ENCODE data around the gene VIPAS39. TPM values are rescaled to one million over a fixed set of nuclear protein-coding genes. Genes with fewer than 3 reads are reported as not detected.
A peak's percentile ranks its signal among the peaks of the same experiment; 100 is the strongest.

VIPAS39 gene
- total RNA-seq, 1 donor from 2014 or later: 15.3 TPM

DNA sequence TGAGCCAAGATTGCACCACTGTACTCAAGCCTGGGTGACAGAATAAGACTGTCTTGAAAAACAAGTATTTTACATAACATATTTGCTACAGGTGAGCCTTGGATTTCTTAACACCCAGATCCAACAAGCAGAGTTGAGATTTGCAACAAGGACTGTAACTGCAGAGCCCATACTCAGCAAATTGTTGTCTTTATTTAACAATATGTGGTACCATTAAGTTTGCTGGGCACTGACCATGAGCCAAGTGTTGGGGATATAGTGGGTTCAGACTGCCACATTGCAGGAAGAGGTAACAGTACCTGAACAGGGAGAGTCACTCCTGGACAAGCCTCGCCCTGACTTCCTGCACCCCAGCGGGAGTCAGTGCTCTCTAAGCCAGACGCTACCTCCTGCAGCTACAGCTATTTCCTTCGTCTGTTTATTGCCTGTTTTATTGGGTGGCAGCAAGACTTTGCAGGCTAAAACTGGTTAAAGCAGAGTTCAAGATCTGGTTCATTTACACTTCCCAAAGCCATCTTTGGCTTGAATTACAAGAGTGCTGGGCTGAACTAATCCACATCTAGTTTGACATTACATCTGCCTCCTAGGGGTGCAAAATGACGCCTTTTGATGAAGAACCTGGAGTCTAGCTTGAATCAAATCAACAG is 12.9 kb upstream of the VIPAS39 start:
- ChIA-PET CTCF (no interaction called here), POLR2A (no interaction called here)
- no peak for DNase-seq
- Mint-ChIP-seq H3K9me3 (no peaks in the 10 kb centered on the region), H3K27me3 (no peaks in the 10 kb centered on the region), H3K27ac (no peak overlapping the region), H3K36me3 (ENCODE audit: low read depth) (peaks cover 41% of the 10 kb centered on the region), H3K4me1 (no peaks in the 10 kb centered on the region), H3K4me3 (no peak overlapping the region)
- intact Hi-C loops (cut with micrococcal nuclease): no loop called here
- ATAC-seq (ENCODE audit: low read depth): no peak
- TF ChIP-seq, protein P1, sequence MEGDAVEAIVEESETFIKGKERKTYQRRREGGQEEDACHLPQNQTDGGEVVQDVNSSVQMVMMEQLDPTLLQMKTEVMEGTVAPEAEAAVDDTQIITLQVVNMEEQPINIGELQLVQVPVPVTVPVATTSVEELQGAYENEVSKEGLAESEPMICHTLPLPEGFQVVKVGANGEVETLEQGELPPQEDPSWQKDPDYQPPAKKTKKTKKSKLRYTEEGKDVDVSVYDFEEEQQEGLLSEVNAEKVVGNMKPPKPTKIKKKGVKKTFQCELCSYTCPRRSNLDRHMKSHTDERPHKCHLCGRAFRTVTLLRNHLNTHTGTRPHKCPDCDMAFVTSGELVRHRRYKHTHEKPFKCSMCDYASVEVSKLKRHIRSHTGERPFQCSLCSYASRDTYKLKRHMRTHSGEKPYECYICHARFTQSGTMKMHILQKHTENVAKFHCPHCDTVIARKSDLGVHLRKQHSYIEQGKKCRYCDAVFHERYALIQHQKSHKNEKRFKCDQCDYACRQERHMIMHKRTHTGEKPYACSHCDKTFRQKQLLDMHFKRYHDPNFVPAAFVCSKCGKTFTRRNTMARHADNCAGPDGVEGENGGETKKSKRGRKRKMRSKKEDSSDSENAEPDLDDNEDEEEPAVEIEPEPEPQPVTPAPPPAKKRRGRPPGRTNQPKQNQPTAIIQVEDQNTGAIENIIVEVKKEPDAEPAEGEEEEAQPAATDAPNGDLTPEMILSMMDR (IDR thresholded peaks at IDR 0.05): no peak

DNA sequence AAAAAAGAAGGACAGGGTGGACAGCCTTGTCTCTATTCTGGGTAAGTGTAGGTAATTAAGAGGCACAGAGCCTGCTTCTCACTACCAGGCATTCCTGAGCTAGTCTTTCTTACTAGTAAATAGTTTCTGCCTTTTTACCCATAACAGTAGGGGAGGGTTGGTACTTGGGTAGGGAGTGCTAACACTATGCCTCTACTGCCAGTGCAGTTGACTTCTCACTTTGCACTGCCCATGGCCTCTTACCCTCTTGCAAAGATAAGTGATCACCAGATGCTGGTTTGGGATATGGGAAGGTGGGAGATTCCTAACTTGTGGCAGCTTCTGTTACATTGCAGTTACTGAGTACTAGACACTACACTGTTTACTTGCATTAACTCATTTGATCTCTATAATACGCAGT is 12.1 kb upstream of the VIPAS39 start:
- Mint-ChIP-seq H3K4me3 (no peak overlapping the region), H3K9me3 (no peaks in the 10 kb centered on the region), H3K27ac (no peak overlapping the region), H3K27me3 (no peaks in the 10 kb centered on the region), H3K4me1 (no peaks in the 10 kb centered on the region), H3K36me3 (ENCODE audit: low read depth) (peaks cover 49% of the 10 kb centered on the region)
- ATAC-seq (ENCODE audit: low read depth) (no peak), DNase-seq (no peak)
- TF ChIP-seq, protein P1 (IDR thresholded peaks at IDR 0.05): no peak
- ChIA-PET POLR2A (interaction anchor here (0.6 kb wide), 1 partner anchor 73 kb away, joined by 4 read pairs; no protein-coding TSS in a partner anchor), CTCF (no interaction called here)
- intact Hi-C loops (cut with micrococcal nuclease): no loop called here

DNA sequence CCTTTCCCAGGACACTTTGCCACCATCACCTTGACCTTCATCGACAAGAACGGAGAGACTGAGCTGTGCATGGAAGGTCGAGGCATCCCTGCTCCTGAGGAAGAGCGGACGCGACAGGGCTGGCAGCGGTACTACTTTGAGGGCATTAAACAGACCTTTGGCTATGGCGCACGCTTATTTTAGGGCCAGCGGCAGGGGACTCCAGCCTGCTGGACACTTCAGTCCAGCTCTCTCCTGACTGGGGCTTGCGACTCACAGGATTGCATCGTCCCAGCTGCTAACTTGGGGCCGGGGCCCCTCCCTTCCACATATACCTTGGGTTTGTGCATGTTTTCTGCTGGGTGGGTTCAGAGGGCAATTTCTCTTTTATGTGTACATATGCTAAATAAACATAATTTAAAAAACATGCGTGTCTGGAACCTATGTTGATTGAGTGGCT is 11.7 kb upstream of the VIPAS39 start:
- TF ChIP-seq, protein P1 (IDR thresholded peaks at IDR 0.05): no peak
- ChIA-PET POLR2A (interaction anchor here (0.6 kb wide), 1 partner anchor 73 kb away, joined by 4 read pairs; no protein-coding TSS in a partner anchor), CTCF (no interaction called here)
- ATAC-seq (ENCODE audit: low read depth): no peak
- H3K4me1 Mint-ChIP-seq: no peaks in the 10 kb centered on the region
- no peak overlapping the region for H3K4me3 Mint-ChIP-seq
- H3K27ac Mint-ChIP-seq: no peak overlapping the region
- H3K9me3 Mint-ChIP-seq: no peaks in the 10 kb centered on the region
- H3K36me3 Mint-ChIP-seq (ENCODE audit: low read depth): peaks cover 52% of the 10 kb centered on the region
- intact Hi-C loops (cut with micrococcal nuclease): no loop called here
- no peak for DNase-seq
- H3K27me3 Mint-ChIP-seq: no peaks in the 10 kb centered on the region

DNA sequence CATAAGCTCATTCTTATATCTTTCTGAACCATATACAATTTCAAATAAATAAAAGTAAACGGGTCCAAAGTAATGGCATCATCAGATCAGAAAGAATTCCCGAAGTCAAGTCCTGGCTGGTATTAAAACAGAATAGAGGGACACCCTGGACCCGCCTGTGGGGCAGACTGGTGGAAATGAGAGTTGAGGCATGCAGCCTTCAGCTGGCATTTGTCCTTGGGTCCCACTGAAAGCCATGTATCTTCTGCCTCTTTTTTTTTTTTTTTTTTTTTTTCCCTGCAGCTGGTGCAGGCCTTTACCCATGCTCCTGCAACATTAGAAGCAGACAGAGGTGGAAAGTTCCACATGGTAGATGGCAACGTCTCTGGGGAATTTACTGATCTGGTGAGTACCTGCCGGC is 10.4 kb upstream of the VIPAS39 start:
- no peak for DNase-seq
- Mint-ChIP-seq H3K36me3 (ENCODE audit: low read depth) (peaks cover 65% of the 10 kb centered on the region), H3K9me3 (no peaks in the 10 kb centered on the region), H3K27me3 (no peaks in the 10 kb centered on the region), H3K27ac (no peak overlapping the region), H3K4me1 (no peaks in the 10 kb centered on the region), H3K4me3 (no peak overlapping the region)
- ChIA-PET POLR2A (interaction anchor here (0.6 to 1.5 kb wide), 3 partner anchors 9 to 255 kb away, joined by 3 to 7 read pairs (median 3); no protein-coding TSS in a partner anchor), CTCF (no interaction called here)
- intact Hi-C loops (cut with micrococcal nuclease): no loop called here
- no peak for ATAC-seq (ENCODE audit: low read depth)
- TF ChIP-seq, protein P1 (IDR thresholded peaks at IDR 0.05): no peak

DNA sequence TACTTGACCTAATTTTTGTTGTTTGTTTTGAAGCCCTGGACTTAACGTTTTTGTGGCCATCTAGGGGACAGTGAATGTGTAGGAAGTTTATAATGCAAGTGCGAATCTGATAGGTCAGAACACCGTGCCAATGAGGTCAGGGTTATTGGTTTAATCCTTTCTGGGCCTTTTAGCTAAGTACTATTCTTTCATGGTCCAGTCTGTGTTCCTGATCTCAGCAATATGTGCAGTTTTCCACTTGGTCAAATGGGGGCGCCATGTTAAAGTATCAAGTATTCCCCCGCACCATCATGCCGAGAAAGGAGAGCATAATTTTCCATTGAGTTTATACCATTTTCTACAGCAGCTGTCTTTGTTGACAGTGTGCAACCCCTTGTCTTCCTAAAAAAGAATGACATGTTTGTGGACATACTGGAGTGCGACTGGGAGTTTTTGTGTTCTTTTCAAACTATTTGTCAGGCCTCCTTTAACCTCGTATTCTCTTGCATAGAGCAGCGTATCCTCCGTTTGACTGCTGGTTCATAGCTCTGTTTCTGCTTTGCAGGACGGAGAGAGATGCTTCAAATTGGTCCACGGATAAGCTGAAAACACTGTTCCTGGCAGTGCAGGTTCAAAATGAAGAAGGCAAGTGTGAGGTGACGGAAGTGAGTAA is 1.8 kb upstream of the VIPAS39 start:
- no peaks in the 10 kb centered on the region for H3K9me3 Mint-ChIP-seq
- DNase-seq: no peak
- TF ChIP-seq, protein P1 (IDR thresholded peaks at IDR 0.05): no peak
- H3K4me1 Mint-ChIP-seq: peaks cover 30% of the 10 kb centered on the region
- ATAC-seq (ENCODE audit: low read depth): no peak
- POLR2A ChIA-PET: interaction anchor here (1.6 to 3.5 kb wide), 3 partner anchors 9 to 138 kb away, joined by 7 to 32 read pairs (median 15); partner anchors contain the start of genes GSTZ1, POMT2, SAMD15 and TMED8
- H3K36me3 Mint-ChIP-seq (ENCODE audit: low read depth): peaks cover 70% of the 10 kb centered on the region
- intact Hi-C loops (cut with micrococcal nuclease): loop anchor here (5.0 to 10.0 kb wide), 2 partner anchors 38 to 1304 kb away; partner anchors contain the start of genes GPATCH2L and ISM2
- peak overlapping the region; percentile 100 for H3K27ac Mint-ChIP-seq
- CTCF ChIA-PET: interaction anchor here (0.8 to 2.3 kb wide), 3 partner anchors 92 to 143 kb away, joined by 4 to 7 read pairs (median 5); no protein-coding TSS in a partner anchor
- H3K4me3 Mint-ChIP-seq: peak overlapping the region; percentile 100
- no peaks in the 10 kb centered on the region for H3K27me3 Mint-ChIP-seq
